Measurements from ENCODE around the gene SLC25A21.

SLC25A21 gene

DNA sequence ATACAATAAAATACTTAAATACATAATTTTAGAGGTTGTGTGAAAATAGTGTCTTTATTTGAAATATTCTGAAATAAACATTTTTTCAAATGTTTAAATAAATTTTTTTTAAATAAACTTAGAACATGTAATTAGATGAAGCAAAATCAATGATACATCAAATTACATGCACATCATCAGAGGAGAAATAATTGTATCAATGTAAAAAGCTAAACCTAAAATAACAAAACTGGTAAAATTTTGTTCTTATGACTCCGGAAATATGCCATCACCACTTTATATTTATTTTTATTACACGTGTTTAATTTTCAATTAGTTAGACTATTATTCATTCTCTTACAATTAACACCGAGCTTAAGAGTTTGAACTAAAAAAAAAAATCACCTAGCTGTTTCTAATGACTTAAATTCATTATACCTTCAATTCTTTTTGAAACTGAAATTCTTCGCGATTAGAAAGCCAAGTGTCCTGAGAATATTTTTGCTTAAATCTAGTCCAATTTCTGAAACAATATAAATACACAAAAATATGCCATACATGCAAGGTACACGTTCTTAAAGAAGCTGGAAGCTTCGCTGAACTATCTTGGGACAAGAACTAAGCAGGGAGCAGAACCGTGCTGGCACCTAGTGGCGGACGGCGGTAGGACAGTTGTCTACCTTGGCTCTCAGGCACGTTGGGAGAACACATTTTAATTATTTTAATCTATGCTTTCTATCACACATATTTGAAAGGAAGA lies 230.5 kb downstream of the SLC25A21 start:
- Histone ChIP-seq H3K36me3 (ENCODE audit: control insufficient read depth, insufficient read depth, low read length) (no peaks in the 10 kb centered on the region), H3K4me3 (replicated peaks; ENCODE audit: low read depth, low read length) (no peak overlapping the region), H3K27me3 (replicated peaks; ENCODE audit: control insufficient read depth, insufficient read depth, low read length) (no peaks in the 10 kb centered on the region)
- TF ChIP-seq, protein P1, sequence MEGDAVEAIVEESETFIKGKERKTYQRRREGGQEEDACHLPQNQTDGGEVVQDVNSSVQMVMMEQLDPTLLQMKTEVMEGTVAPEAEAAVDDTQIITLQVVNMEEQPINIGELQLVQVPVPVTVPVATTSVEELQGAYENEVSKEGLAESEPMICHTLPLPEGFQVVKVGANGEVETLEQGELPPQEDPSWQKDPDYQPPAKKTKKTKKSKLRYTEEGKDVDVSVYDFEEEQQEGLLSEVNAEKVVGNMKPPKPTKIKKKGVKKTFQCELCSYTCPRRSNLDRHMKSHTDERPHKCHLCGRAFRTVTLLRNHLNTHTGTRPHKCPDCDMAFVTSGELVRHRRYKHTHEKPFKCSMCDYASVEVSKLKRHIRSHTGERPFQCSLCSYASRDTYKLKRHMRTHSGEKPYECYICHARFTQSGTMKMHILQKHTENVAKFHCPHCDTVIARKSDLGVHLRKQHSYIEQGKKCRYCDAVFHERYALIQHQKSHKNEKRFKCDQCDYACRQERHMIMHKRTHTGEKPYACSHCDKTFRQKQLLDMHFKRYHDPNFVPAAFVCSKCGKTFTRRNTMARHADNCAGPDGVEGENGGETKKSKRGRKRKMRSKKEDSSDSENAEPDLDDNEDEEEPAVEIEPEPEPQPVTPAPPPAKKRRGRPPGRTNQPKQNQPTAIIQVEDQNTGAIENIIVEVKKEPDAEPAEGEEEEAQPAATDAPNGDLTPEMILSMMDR (IDR thresholded peaks at IDR 0.05; ENCODE audit: insufficient read depth, low read length, poor library complexity, severe bottlenecking) = peak; percentile 98
- peak; percentile 21 for DNase-seq (ENCODE audit: extremely low read depth, insufficient read length)

DNA sequence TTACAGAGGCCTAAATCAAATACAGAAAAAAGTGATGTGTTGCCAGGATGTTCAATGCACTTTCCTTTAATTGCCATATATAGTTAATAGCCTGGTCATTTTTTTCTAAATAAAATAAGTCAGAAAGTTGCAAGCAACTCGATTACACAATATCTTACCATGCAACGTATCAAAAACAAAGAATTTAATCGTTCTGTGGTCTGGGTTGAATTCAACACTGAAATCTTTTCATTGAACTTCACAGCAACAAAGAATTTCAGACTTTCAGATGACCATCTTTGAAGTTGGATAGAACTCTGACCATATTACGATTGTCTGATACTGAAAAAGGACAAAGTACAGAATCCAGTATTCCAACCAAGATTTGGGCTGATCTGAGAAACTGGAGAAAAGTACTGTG lies 231.9 kb downstream of the SLC25A21 start:
- no peak overlapping the region for H3K4me3 ChIP-seq (replicated peaks; ENCODE audit: low read depth, low read length)
- TF ChIP-seq, protein P1 (IDR thresholded peaks at IDR 0.05; ENCODE audit: insufficient read depth, low read length, poor library complexity, severe bottlenecking) = no peak
- H3K27me3 ChIP-seq (replicated peaks; ENCODE audit: control insufficient read depth, insufficient read depth, low read length) = no peaks in the 10 kb centered on the region
- no peaks in the 10 kb centered on the region for H3K36me3 ChIP-seq (ENCODE audit: control insufficient read depth, insufficient read depth, low read length)
- DNase-seq (ENCODE audit: extremely low read depth, insufficient read length) = no peak

DNA sequence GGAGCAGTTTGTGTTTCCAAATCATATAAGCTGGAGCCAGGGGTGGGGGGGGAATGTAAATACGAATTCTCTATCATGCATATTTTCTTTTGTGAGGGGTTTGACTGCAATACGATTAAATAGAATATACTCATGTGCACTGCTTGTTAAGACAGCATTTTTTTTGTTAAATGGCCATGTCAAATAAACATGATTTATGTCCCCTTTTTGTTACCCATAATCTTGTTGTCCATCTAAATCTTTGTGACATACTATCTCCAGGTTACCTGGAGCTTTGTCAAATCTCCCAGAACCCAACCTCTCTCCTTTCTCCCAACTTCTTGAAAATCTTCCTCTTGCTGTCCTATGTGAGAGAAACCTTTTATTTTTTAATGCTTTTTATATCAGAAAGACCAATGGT lies 233.1 kb downstream of the SLC25A21 start:
- Histone ChIP-seq H3K27me3 (replicated peaks; ENCODE audit: control insufficient read depth, insufficient read depth, low read length) (no peaks in the 10 kb centered on the region), H3K36me3 (ENCODE audit: control insufficient read depth, insufficient read depth, low read length) (no peaks in the 10 kb centered on the region), H3K4me3 (replicated peaks; ENCODE audit: low read depth, low read length) (no peak overlapping the region)
- DNase-seq (ENCODE audit: extremely low read depth, insufficient read length) = no peak
- TF ChIP-seq, protein P1 (IDR thresholded peaks at IDR 0.05; ENCODE audit: insufficient read depth, low read length, poor library complexity, severe bottlenecking) = no peak

DNA sequence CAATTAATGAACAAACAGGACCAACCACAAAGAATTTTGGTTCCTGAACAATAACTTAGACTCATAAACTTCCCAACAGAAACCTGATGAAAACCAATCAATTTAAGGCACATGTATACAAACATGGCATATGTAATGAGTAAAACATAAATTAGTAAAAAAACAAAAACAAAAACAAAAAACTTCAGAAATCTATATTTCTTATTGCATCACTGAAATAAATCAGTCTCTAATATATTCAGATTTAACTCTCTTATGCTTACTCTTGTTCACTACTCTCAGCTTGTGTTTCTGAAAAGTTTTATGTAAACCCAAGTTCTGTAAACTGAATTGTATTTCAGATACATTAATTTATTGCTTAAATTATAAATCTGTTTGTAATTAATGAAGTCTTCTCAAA lies 233.7 kb downstream of the SLC25A21 start:
- TF ChIP-seq, protein P1 (IDR thresholded peaks at IDR 0.05; ENCODE audit: insufficient read depth, low read length, poor library complexity, severe bottlenecking) = no peak
- Histone ChIP-seq H3K36me3 (ENCODE audit: control insufficient read depth, insufficient read depth, low read length) (no peaks in the 10 kb centered on the region), H3K4me3 (replicated peaks; ENCODE audit: low read depth, low read length) (no peak overlapping the region), H3K27me3 (replicated peaks; ENCODE audit: control insufficient read depth, insufficient read depth, low read length) (no peaks in the 10 kb centered on the region)
- no peak for DNase-seq (ENCODE audit: extremely low read depth, insufficient read length)

DNA sequence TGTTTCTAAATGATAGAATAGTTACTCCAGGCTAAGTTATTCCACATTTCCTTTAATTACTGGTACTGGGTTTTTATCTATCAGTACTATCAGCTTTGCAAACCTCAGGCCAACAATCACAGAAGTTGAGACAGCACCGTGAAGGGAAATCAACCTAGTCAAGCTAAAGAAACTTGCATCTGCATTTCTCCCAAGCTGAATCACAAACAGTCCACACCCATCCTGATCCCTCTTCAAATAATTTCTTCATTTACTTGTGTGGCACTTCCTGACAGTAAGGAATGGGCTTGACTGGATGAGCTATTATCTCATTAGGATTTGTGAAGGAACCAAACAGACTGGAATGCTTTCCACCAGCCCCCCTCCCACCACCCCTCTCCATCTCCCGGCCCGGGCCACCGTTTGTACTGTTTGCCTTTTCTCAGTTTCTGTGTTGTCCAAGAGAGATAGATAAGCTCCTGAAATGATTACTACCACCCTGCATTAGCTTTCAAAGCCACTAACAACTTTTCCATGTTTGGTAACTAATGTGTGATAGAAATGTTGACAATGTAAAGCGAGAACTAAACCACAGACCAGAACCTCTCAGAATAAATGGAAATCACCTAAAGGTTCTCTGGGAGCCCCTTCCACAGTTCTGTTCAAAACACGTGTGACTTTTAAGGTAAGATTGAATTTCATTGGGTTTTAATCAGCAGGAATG lies 236.3 kb downstream of the SLC25A21 start:
- no peak for DNase-seq (ENCODE audit: extremely low read depth, insufficient read length)
- Histone ChIP-seq H3K4me3 (replicated peaks; ENCODE audit: low read depth, low read length) (no peak overlapping the region), H3K36me3 (ENCODE audit: control insufficient read depth, insufficient read depth, low read length) (no peaks in the 10 kb centered on the region), H3K27me3 (replicated peaks; ENCODE audit: control insufficient read depth, insufficient read depth, low read length) (no peaks in the 10 kb centered on the region)
- TF ChIP-seq, protein P1 (IDR thresholded peaks at IDR 0.05; ENCODE audit: insufficient read depth, low read length, poor library complexity, severe bottlenecking) = no peak
